HUES48 (cell line): ENCODE results near the gene GDF10.

Source experiments
- H3K27ac ChIP-seq: one replicate; pipeline ENCODE4 v1.7.0; 2013; ENCODE audit warnings: low read depth, low read length, inconsistent platforms
- H3K27me3 ChIP-seq: 2 replicates; pipeline ENCODE4 v1.6.1; 2013; ENCODE audit warnings: mild to moderate bottlenecking, low read length; ENCODE audit not compliant: control insufficient read depth, insufficient read depth
- H3K36me3 ChIP-seq: 2 replicates; pipeline ENCODE4 v1.6.1; 2013; ENCODE audit warnings: low read length; ENCODE audit not compliant: control insufficient read depth, insufficient read depth
- H3K4me1 ChIP-seq: 2 replicates; pipeline ENCODE4 v1.6.1; 2013; ENCODE audit warnings: mild to moderate bottlenecking, low read length; ENCODE audit not compliant: control insufficient read depth, insufficient read depth
- H3K4me3 ChIP-seq: 2 replicates; pipeline ENCODE4 v1.5.1; 2013; ENCODE audit warnings: mild to moderate bottlenecking, low read depth, low read length
- H3K9ac ChIP-seq: 2 replicates; pipeline ENCODE4 v1.6.1; 2013; ENCODE audit warnings: mild to moderate bottlenecking, low read depth, low read length, moderate library complexity
- H3K9me3 ChIP-seq: 2 replicates; pipeline ENCODE4 v1.6.1; 2013; ENCODE audit warnings: low read length; ENCODE audit not compliant: control insufficient read depth, insufficient read depth

GDF10 gene

DNA sequence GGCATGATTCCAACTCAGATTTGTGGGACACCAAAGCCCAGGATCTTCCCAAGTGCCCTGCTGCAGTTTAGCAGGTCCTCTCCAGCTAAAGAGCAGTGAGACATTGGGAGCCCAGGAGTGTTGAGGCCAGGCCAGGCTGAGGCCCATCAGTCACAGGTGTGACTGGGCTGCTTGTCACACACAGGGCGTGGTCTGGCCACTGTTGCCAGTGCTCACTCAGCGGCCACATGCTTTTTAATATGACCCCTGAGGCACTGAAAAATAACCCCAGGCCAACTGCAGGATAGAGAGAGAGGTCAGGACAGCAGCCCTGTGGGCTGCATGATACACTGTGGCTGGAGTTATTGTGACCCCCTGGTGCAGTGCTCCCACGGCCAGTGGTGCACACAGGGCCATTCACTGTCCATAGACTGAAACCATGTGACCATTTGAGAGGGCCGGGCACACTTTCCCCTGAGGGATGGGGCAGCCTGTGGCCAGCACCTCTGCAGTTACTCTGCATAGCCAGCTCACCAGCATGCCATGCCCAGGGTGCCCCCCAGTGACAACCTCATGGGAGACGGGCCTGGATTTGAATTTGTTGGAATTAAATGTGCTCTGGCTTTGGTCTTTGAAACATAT lies 26.4 kb downstream of the GDF10 start:
- no peaks in the 10 kb centered on the region for H3K4me1 ChIP-seq

DNA sequence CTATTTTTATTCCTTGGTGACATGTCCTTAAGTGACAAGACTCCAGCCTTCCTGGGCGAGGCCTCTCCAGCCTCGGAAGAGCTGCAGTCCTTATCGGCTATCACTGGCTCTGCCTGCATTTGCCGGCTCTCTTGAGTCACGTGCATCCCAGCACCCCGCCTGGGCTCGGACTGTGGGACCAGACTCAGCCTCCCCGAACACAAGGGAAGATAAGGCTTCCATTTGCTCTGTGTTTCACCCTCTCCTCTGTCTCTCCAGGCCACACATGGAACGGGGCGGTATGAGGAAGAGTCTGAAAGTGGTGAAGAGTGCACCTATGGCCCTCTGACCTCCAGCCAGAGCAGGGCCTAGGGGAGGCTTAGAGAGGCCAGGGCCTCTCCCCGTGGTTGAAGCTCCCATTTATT lies 26.9 kb downstream of the GDF10 start:
- Histone ChIP-seq H3K4me1 (no peaks in the 10 kb centered on the region), H3K27ac (no peak overlapping the region), H3K36me3 (no peaks in the 10 kb centered on the region), H3K4me3 (no peak overlapping the region), H3K9me3 (no peaks in the 10 kb centered on the region), H3K27me3 (no peaks in the 10 kb centered on the region), H3K9ac (no peak overlapping the region)

More for the DNA sequence above, 26.4 kb downstream of the GDF10 start:
- no peaks in the 10 kb centered on the region for H3K36me3 ChIP-seq
- no peak overlapping the region for H3K4me3 ChIP-seq
- no peak overlapping the region for H3K27ac ChIP-seq
- H3K9me3 ChIP-seq = no peaks in the 10 kb centered on the region
- no peaks in the 10 kb centered on the region for H3K27me3 ChIP-seq
- no peak overlapping the region for H3K9ac ChIP-seq

DNA sequence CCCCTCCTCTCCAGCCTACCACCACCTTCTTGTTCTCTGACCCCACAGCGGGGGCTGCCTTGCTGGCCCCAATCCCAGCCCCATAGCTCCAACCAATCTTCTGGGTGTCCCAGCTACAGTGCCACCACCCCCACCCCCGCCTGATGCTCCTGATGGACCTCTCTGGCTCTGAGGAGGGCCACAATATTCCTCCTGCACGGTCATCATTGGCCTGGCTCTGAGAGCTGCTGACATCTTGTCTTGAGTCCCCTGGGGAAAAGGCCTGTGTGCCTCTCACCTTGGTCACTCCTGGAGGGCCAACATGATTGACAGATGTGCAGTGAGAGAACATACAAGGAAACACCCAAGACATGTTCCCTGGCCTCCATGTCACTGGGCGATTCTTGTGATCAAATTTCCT lies 29.9 kb downstream of the GDF10 start:
- H3K27ac ChIP-seq = no peak overlapping the region

DNA sequence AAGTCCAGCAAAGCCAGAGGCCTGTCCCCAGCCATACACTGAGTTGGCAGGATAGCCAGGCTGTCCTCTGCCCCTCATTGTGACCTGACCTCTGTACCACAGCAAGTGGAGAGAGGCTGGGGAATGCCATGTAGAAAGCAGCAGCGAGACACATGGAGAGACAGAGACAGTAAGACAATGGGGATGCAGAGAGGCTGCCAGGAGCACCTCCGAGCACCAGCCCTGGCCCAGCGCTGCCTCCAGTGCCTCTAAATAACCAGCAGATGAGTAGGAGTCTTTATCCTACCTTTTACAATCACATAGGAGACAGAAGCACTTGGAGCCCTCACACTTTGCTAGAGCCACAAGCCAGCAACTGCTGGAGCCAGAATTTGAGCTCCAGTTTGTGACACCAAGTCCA lies 30.4 kb downstream of the GDF10 start:
- Histone ChIP-seq H3K27ac (no peak overlapping the region), H3K4me3 (no peak overlapping the region), H3K36me3 (no peaks in the 10 kb centered on the region), H3K9ac (no peak overlapping the region), H3K4me1 (no peaks in the 10 kb centered on the region), H3K27me3 (no peaks in the 10 kb centered on the region), H3K9me3 (no peaks in the 10 kb centered on the region)

More for the DNA sequence above, 29.9 kb downstream of the GDF10 start:
- Histone ChIP-seq H3K27me3 (no peaks in the 10 kb centered on the region), H3K36me3 (no peaks in the 10 kb centered on the region), H3K9me3 (no peaks in the 10 kb centered on the region), H3K4me3 (no peak overlapping the region), H3K4me1 (no peaks in the 10 kb centered on the region), H3K9ac (no peak overlapping the region)

DNA sequence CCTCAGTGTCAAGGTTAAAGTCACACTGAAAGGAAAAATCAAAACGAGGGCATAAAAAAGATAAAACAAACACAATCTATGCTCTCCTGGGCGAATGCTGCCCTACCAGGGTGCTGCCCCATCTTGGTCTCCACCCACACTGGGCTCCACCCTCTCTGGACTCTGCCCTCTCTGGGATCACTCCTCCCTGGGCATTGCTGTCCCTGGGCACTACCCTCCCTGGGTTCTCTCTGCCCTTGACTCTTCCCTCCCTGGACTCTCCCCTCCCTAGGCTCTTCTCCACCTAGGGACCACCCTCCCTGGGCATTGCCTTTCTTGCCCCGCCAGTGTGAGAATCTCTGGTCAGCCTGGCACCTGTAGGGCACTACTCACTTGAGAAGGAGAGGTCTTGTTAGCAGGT lies 30.8 kb downstream of the GDF10 start:
- no peaks in the 10 kb centered on the region for H3K4me1 ChIP-seq
- H3K27me3 ChIP-seq = no peaks in the 10 kb centered on the region
- H3K36me3 ChIP-seq = no peaks in the 10 kb centered on the region
- H3K4me3 ChIP-seq = no peak overlapping the region
- H3K27ac ChIP-seq = no peak overlapping the region
- H3K9ac ChIP-seq = no peak overlapping the region
- H3K9me3 ChIP-seq = no peaks in the 10 kb centered on the region

DNA sequence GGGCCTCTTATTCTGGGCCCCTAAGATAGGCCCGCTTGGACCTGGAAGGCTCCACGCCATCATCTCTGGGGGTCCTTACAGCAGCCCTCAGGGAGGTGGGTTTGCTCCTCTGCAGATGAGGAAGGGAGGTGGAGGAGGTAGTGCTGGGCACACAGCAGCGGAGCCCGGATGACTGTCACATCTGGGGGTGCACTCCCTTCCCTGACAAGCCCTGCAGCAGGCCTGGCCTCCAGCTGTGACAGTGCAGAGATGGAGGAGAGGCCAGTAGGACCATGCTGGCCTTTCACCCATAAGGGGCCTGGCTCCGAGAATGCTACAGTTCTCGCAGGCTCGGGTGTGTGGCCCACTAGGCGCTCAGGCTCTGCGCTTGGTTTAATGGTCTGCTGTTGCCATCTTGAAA lies 31.5 kb downstream of the GDF10 start:
- Histone ChIP-seq H3K4me3 (no peak overlapping the region), H3K9ac (no peak overlapping the region), H3K36me3 (no peaks in the 10 kb centered on the region), H3K9me3 (no peaks in the 10 kb centered on the region), H3K4me1 (no peaks in the 10 kb centered on the region), H3K27me3 (no peaks in the 10 kb centered on the region), H3K27ac (no peak overlapping the region)

DNA sequence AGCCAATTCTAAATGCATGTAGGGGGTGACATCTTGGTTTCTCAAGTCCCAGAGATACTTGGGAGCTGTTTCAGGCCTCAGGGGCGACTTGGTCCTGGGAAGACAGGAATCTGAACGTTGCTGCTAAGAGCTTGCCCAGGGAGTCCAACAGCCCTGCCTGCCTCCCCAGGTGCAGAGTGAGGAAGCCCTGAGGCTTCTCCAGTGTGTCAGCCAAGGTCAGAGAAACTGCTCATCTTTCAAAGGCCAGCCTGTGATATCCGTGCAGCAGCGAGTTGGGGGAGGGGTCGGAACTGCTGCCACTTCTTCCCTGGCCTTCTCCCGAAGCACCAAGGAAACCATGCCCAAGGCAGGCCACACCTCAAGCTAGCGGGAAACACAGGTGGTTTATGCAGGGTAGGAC lies 32.0 kb downstream of the GDF10 start:
- no peaks in the 10 kb centered on the region for H3K36me3 ChIP-seq
- H3K4me1 ChIP-seq = no peaks in the 10 kb centered on the region
- no peaks in the 10 kb centered on the region for H3K9me3 ChIP-seq
- no peak overlapping the region for H3K27ac ChIP-seq
- no peak overlapping the region for H3K4me3 ChIP-seq
- no peak overlapping the region for H3K9ac ChIP-seq
- no peaks in the 10 kb centered on the region for H3K27me3 ChIP-seq

DNA sequence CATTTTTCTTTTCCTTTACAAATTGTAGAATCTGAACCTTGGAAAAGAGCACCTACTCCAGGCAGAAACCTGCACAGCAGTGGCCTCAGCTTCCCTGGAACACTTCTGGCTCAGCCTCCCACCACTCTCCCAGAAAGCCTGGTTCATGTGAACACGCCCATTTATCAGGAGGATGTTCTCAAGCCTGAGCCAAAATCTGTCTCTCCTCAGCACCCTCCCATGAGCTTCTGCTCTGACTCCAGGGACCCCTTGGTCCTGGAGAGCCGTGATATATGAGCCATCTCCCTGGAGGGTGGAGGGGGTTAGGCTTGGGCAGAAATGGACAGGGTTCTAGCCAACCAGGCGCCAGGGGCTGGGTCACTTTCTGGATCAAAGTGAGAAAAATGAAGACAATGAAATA lies 32.4 kb downstream of the GDF10 start:
- H3K27ac ChIP-seq = no peak overlapping the region
- H3K9me3 ChIP-seq = no peaks in the 10 kb centered on the region
- H3K27me3 ChIP-seq = no peaks in the 10 kb centered on the region
- no peak overlapping the region for H3K9ac ChIP-seq
- no peaks in the 10 kb centered on the region for H3K4me1 ChIP-seq
- no peak overlapping the region for H3K4me3 ChIP-seq
- no peaks in the 10 kb centered on the region for H3K36me3 ChIP-seq

DNA sequence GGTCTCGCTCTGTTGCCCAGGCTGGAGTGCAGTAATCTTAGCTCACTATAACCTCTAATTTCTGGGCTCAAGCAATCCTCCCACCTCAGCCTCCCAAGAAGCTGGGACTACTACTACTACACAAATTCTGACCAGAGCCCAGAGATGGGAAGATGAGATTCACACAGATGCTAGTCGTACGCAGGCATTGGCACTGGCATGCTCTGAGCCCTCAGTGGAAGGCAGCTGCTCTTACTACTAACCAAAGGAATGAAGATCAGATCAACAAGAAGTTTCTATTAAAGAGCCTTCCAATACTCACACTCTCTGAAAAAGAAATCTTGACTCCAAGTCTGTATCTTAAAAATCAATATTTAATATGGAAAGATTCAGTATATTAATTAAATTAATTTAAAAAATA lies 32.9 kb downstream of the GDF10 start:
- H3K27ac ChIP-seq = no peak overlapping the region
- H3K36me3 ChIP-seq = no peaks in the 10 kb centered on the region
- no peaks in the 10 kb centered on the region for H3K9me3 ChIP-seq
- no peak overlapping the region for H3K4me3 ChIP-seq
- H3K9ac ChIP-seq = no peak overlapping the region
- H3K27me3 ChIP-seq = no peaks in the 10 kb centered on the region
- H3K4me1 ChIP-seq = no peaks in the 10 kb centered on the region

DNA sequence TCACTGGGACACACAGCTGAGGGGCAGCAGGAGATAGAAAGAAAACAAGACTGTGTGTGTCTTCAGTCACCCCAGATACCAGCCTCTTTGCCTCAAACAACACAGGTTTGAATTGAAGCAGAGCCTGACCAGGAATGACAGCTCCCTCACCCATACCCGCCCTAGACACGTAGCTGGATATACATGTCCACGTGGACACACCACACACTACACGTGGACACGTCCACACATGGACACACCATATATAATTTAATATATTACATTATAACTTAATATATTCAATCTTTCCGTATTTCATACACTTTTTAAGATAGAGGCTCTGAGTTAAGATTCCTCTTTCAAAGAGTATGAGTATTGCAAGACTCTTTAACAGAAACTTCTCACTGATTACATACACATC lies 33.5 kb downstream of the GDF10 start:
- no peaks in the 10 kb centered on the region for H3K36me3 ChIP-seq
- H3K27ac ChIP-seq = no peak overlapping the region
- H3K4me3 ChIP-seq = no peak overlapping the region
- no peaks in the 10 kb centered on the region for H3K27me3 ChIP-seq
- H3K4me1 ChIP-seq = no peaks in the 10 kb centered on the region
- H3K9me3 ChIP-seq = no peaks in the 10 kb centered on the region
- H3K9ac ChIP-seq = no peak overlapping the region

DNA sequence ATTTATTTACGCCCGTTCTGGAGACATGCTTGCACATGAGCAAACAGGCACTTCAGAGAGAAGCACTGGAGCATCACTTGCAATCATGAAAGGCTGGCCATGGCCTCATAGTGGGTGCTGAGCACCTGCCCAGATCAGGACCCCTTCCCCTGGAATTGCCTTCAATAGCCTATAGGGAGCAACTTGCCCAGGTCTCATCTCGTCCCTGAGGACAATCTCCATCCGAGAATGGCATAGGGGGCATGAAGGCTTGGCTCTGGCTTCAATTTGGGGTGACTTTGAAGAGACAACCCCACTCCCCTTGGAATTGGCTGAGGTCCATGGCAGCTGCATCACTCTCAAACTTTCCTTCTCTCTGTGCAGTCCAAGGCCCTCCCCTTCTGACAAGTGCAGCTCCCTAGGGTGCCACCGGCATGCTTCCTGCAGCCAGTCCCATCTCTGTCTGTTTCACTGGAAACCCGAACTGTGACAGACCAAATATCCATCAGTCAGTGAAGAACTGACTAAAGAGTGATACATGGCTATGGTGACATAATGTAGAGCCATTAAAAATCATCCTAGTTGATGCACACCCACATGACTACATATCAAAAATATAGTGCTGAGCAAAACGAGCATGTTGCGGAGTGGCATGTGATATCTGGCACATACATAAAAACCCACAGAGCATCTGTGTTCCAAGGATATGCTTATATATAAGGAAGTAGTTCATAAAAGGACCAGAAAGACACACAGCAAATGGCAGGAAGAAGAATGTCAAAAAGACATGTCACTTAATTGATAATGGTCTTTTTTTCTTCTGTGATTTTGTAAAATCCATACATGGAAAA lies 34.7 kb downstream of the GDF10 start:
- H3K9ac ChIP-seq = no peak overlapping the region
- no peak overlapping the region for H3K4me3 ChIP-seq
- H3K27ac ChIP-seq = no peak overlapping the region
- H3K27me3 ChIP-seq = no peaks in the 10 kb centered on the region
- H3K4me1 ChIP-seq = no peaks in the 10 kb centered on the region
- H3K9me3 ChIP-seq = no peaks in the 10 kb centered on the region
- H3K36me3 ChIP-seq = no peaks in the 10 kb centered on the region
